HCT116 (cell line): Measurements from ENCODE around the gene TNFRSF8. TPM values are rescaled to one million over a fixed set of nuclear protein-coding genes. Genes with fewer than 3 reads are reported as not detected.

ENCODE experiments used
- ATAC-seq: fragments of 200-7000 bp; cut with Tn5 transposase; 2 replicates; pipeline ENCODE4 v1.9.1; 2020; ENCODE audit warnings: mild to moderate bottlenecking, moderate library complexity
- BruUV-seq: library from RNA; stranded (reverse); fragments of 400-500 nt; replicated peaks from 2 replicates; lab custom pipeline; 2021; lab: Mats Ljungman, UMichigan
- CTCF ChIA-PET: fragments of 300-600 bp; sonication (Branson Sonifier 250); formaldehyde crosslinking; loops from one replicate; lab custom pipeline; 2021; ENCODE audit warnings: antibody characterized with exemption; lab: Charles Lee
- POLR2A ChIA-PET: fragments of 300-600, 350-600 bp; sonication (Branson Sonifier 250); formaldehyde crosslinking; loops from one replicate; lab custom pipeline; 2021; ENCODE audit warnings: antibody characterized with exemption; lab: Charles Lee
- RAD21 ChIA-PET, 2 experiments: fragments of 300-600 bp; sonication (Branson Sonifier 250); formaldehyde crosslinking; loops; one replicate each; lab custom pipeline; 2023; ENCODE audit warnings: low total read pairs in 2 of 2; ENCODE audit not compliant: uncharacterized antibody in 2 of 2, unreplicated experiment in 2 of 2, low non-redundant PET in 1 of 2; lab: Charles Lee
- DNase-seq: peaks from one replicate; pipeline ENCODE4 v3.0.0-alpha.2; 2010; ENCODE audit warnings: low read depth, low spot score
- H2AFZ ChIP-seq: fragments of 200-600 bp; shearing (Covaris generic), sonication (generic); 2 replicates; pipeline ENCODE4 v1.6.1; 2017; ENCODE audit warnings: low read depth, mixed run types, mixed read lengths, antibody characterized with exemption, low read length; ENCODE audit not compliant: poor library complexity, severe bottlenecking
- H3K27ac ChIP-seq: 2 replicates; pipeline ENCODE4 v1.5.1; 2012; ENCODE audit warnings: low read depth, low read length
- H3K27me3 ChIP-seq: fragments of 200-600 bp; sonication (generic); 2 replicates; pipeline ENCODE4 v1.6.1; 2016; ENCODE audit warnings: mixed run types, low read length, mixed read lengths; ENCODE audit not compliant: insufficient read depth
- H3K36me3 ChIP-seq, 2 experiments: fragments of 200-500 bp in 1 of 2; fragments of 200-600 bp in 1 of 2; sonication (Bioruptor generic) in 1 of 2; sonication (generic) in 1 of 2; 2 replicates each; pipeline versions ENCODE4 v1.5.1 to v1.6.1; 2014 to 2016; ENCODE audit warnings: low read length in 2 of 2, inconsistent platforms in 1 of 2, mixed read lengths in 1 of 2, mixed run types in 1 of 2; ENCODE audit not compliant: insufficient read depth in 2 of 2, control insufficient read depth in 1 of 2
- H3K4me1 ChIP-seq, 2 experiments: fragments of 200-600 bp in 1 of 2; sonication (generic) in 1 of 2; 2 replicates each; pipeline versions ENCODE4 v1.5.1 to v1.6.1; 2012 to 2017; ENCODE audit warnings: low read length in 2 of 2, inconsistent platforms in 1 of 2, mild to moderate bottlenecking in 1 of 2, mixed read lengths in 1 of 2, mixed run types in 1 of 2, moderate library complexity in 1 of 2; ENCODE audit not compliant: insufficient read depth in 2 of 2, control insufficient read depth in 1 of 2
- H3K4me2 ChIP-seq: fragments of 200-600 bp; sonication (generic); 2 replicates; pipeline ENCODE4 v1.6.1; 2017; ENCODE audit warnings: mixed run types, low read length, mixed read lengths
- H3K4me3 ChIP-seq, 2 experiments: fragments of 200-600 bp in 1 of 2; sonication (generic) in 1 of 2; replicated peaks in 1 of 2; 2 replicates each; pipeline ENCODE4 v1.5.1; 2011 to 2016; ENCODE audit warnings: low read length in 2 of 2, control low read depth in 1 of 2, low read depth in 1 of 2, mild to moderate bottlenecking in 1 of 2, mixed read lengths in 1 of 2, mixed run types in 1 of 2
- H3K79me2 ChIP-seq: fragments of 200-600 bp; sonication (generic); 2 replicates; pipeline ENCODE4 v1.6.1; 2017; ENCODE audit warnings: mild to moderate bottlenecking, mixed run types, low read length, moderate library complexity, mixed read lengths; ENCODE audit not compliant: insufficient read depth
- H3K9ac ChIP-seq: fragments of 200-600 bp; sonication (generic); 2 replicates; pipeline ENCODE4 v1.6.1; 2016; ENCODE audit warnings: low read length, mixed read lengths
- H3K9me2 ChIP-seq: fragments of 200-600 bp; sonication (generic), shearing (Covaris generic); 2 replicates; pipeline ENCODE4 v1.6.1; 2017; ENCODE audit warnings: mixed run types, mild to moderate bottlenecking, moderate library complexity; ENCODE audit not compliant: insufficient read depth
- H3K9me3 ChIP-seq, 2 experiments: fragments of 200-500 bp in 1 of 2; fragments of 200-600 bp in 1 of 2; sonication (Bioruptor generic) in 1 of 2; sonication (generic) in 1 of 2; 2 replicates each; pipeline ENCODE4 v1.6.1; 2014 to 2017; ENCODE audit warnings: low read length in 2 of 2, mixed read lengths in 2 of 2, inconsistent platforms in 1 of 2, low read depth in 1 of 2, mild to moderate bottlenecking in 1 of 2, mixed run types in 1 of 2, moderate library complexity in 1 of 2; ENCODE audit not compliant: control insufficient read depth in 1 of 2, insufficient read depth in 1 of 2
- H4K20me1 ChIP-seq: fragments of 200-600 bp; sonication (generic), shearing (Covaris generic); 2 replicates; pipeline ENCODE4 v1.6.1; 2017; ENCODE audit warnings: mixed run types, mild to moderate bottlenecking, moderate library complexity; ENCODE audit not compliant: insufficient read depth
- CBX3 ChIP-seq: IDR thresholded peaks from 2 replicates; pipeline ENCODE4 v1.6.1; 2012; ENCODE audit warnings: low read depth
- CEBPB ChIP-seq: IDR thresholded peaks from 2 replicates; pipeline ENCODE4 v1.6.1; 2012; ENCODE audit warnings: low read depth
- EGR1 ChIP-seq: IDR thresholded peaks from 2 replicates; pipeline ENCODE4 v1.6.1; 2012; ENCODE audit warnings: low read depth
- POLR2A ChIP-seq: IDR thresholded peaks from 2 replicates; pipeline ENCODE4 v1.7.0; 2011; ENCODE audit warnings: borderline replicate concordance; ENCODE audit not compliant: insufficient read depth, insufficient read length; ENCODE audit errors: extremely low read depth
- POLR2AphosphoS5 ChIP-seq: IDR thresholded peaks from 2 replicates; pipeline ENCODE4 v1.6.1; 2011; ENCODE audit warnings: mild to moderate bottlenecking, low read depth, low read length, moderate library complexity
- RAD21 ChIP-seq: IDR thresholded peaks from 2 replicates; pipeline ENCODE4 v1.6.1; 2012; ENCODE audit warnings: low read depth, mild to moderate bottlenecking
- SIN3A ChIP-seq: IDR thresholded peaks from 2 replicates; pipeline ENCODE4 v1.6.1; 2012; ENCODE audit warnings: low read depth
- TCF7L2 ChIP-seq: IDR thresholded peaks from 2 replicates; pipeline ENCODE4 v1.7.0; 2011; ENCODE audit warnings: borderline replicate concordance, inconsistent platforms; ENCODE audit not compliant: insufficient read depth, insufficient read length; ENCODE audit errors: extremely low read depth
- YY1 ChIP-seq: IDR thresholded peaks from 2 replicates; pipeline ENCODE4 v1.6.1; 2011; ENCODE audit warnings: low read length, low read depth, moderate library complexity, mild to moderate bottlenecking; ENCODE audit not compliant: insufficient replicate concordance; ENCODE audit errors: extremely low read depth
- ZBTB33 ChIP-seq: IDR thresholded peaks from 2 replicates; pipeline ENCODE4 v1.6.1; 2011; ENCODE audit warnings: mild to moderate bottlenecking, low read length, moderate library complexity; ENCODE audit not compliant: insufficient replicate concordance; ENCODE audit errors: extremely low read depth
- ZNF274 ChIP-seq: fragments of 200-500 bp; sonication (Bioruptor generic); IDR thresholded peaks from 2 replicates; pipeline ENCODE4 v1.6.1; 2014; ENCODE audit warnings: mild to moderate bottlenecking, low read depth, low read length, inconsistent platforms
- intact Hi-C: fragments of 100-400 bp; cut with micrococcal nuclease; formaldehyde crosslinking; loops from 2 replicates; pipeline ENCODE4 v1.10.0; 2022
- total RNA-seq: library from RNA; stranded (reverse); gene quantifications from one replicate; pipeline ENCODE4 v1.2.1, GENCODE V29; 2021; ENCODE audit not compliant: unreplicated experiment
- TF ChIP-seq, protein P1 (sequence below): IDR thresholded peaks from 2 replicates; pipeline ENCODE4 v1.6.1; 2012

The TNFRSF8 gene
- total RNA-seq, 1 experiment from 2014 or later, result 0.17 TPM

- no TSS peak for BruUV-seq
- Histone ChIP-seq H3K9ac (no peak overlapping the region), H2AFZ (no peak overlapping the region), H3K79me2 (no peaks in the 10 kb centered on the region), H3K9me2 (no peaks in the 10 kb centered on the region), H4K20me1 (no peaks in the 10 kb centered on the region), H3K4me1 (peaks cover 11 to 30% of the 10 kb centered on the region in 2 experiments; a peak in 3 of 4 replicates), H3K27ac (no peak overlapping the region), H3K4me2 (no peak overlapping the region), H3K36me3 (no peaks in the 10 kb centered on the region), H3K27me3 (no peaks in the 10 kb centered on the region), H3K4me3 (no peak overlapping the region), H3K9me3 (peaks cover 0 to 4% of the 10 kb centered on the region in 2 experiments; a peak in 1 of 4 replicates)
- ChIA-PET CTCF (interaction anchor here (0.8 kb wide), 1 partner anchor 62 kb away, joined by 3 read pairs; no protein-coding TSS in a partner anchor), RAD21 (no interaction called here), POLR2A (no interaction called here)
- TF ChIP-seq TCF7L2 (no peak), SIN3A (no peak), ZBTB33 (no peak), CBX3 (no peak), EGR1 (no peak), POLR2A (no peak), RAD21 (no peak), POLR2AphosphoS5 (no peak), YY1 (no peak), CEBPB (no peak), ZNF274 (no peak)
- TF ChIP-seq, protein P1, sequence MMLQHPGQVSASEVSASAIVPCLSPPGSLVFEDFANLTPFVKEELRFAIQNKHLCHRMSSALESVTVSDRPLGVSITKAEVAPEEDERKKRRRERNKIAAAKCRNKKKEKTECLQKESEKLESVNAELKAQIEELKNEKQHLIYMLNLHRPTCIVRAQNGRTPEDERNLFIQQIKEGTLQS, result no peak
- no peak for DNase-seq
- intact Hi-C loops, result no loop called here
- no peak for ATAC-seq
These were observed 82.7 kb downstream of the TNFRSF8 start for GRCh38 chr1:12145616-12146342.
